GM20000 (cell line): ENCODE results near the gene ART3.

Experiments
- DNase-seq: peaks from one replicate; pipeline ENCODE4 v3.0.0; 2012; ENCODE audit warnings: low spot score
- TF ChIP-seq, protein P1 (sequence below): IDR thresholded peaks from 2 replicates; pipeline ENCODE4 v1.5.1; 2012; ENCODE audit warnings: mild to moderate bottlenecking, control low read depth; ENCODE audit errors: extremely low read depth, missing control alignments

ART3 gene

DNA sequence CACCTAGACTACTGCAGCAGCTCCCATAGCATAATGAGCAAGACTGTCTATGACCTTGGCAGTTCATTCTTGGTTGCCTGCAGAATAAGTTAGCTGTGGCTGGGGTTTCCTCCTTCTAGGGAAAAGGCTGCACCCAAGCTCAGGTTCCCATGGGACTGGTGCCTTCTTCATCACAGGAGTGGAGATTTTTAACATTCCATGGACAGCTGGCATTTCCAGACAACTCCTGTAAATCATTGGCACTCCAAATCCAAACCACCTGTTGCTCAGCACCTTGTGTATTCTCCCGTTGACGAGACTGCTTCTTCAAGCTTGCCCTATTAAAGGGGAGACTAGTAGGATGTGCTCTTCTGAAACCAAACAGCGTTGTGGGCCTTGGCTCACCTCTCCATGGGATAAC is 81.5 kb downstream of the ART3 start:
- DNase-seq, result no peak
- TF ChIP-seq, protein P1, sequence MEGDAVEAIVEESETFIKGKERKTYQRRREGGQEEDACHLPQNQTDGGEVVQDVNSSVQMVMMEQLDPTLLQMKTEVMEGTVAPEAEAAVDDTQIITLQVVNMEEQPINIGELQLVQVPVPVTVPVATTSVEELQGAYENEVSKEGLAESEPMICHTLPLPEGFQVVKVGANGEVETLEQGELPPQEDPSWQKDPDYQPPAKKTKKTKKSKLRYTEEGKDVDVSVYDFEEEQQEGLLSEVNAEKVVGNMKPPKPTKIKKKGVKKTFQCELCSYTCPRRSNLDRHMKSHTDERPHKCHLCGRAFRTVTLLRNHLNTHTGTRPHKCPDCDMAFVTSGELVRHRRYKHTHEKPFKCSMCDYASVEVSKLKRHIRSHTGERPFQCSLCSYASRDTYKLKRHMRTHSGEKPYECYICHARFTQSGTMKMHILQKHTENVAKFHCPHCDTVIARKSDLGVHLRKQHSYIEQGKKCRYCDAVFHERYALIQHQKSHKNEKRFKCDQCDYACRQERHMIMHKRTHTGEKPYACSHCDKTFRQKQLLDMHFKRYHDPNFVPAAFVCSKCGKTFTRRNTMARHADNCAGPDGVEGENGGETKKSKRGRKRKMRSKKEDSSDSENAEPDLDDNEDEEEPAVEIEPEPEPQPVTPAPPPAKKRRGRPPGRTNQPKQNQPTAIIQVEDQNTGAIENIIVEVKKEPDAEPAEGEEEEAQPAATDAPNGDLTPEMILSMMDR, result no peak

DNA sequence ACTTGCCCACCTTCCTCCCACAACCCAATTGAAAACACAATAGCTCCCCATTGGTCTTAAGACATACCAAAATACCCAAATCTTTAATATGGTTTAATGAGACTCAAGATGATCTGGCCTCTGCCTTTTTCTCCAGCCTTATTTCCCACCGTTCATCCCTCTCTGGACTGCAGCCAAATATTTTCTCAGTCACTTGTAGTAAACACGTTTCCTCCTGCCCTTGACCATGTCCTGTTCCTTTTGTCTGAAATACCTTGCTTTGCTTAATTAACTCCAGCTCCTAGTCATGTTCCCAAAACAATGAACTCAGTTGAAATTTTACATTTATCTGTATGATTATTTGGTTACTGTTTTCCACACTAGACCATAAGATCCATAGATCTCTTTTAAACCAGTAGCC is 82.1 kb downstream of the ART3 start:
- DNase-seq, result no peak
- TF ChIP-seq, protein P1, result no peak

DNA sequence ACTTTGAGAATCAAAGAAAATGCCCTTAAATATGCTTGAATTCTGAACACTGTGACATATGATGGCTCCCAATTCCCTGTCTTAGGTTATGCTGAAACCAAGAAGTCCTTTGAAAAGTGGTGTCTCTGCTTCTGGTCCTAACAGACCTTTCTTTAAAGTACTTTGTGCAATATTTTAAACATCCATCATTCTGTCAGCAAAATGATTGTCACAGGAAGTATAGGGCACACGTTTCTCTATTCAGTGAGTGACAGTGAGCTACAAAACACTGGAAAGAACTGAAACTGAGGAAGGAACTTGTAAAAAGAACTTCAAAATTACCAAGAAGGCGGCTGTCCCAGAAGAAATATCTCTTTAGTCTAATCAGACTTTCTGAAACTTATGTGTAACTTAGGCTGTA is 85.8 kb downstream of the ART3 start:
- TF ChIP-seq, protein P1, result no peak
- no peak for DNase-seq
